GM12864 (cell line): ENCODE data around the gene DYNC1I2.
"Not testable (repeated sequence)": the region's sequence is repeated elsewhere in the genome, so short reads cannot be mapped to it uniquely, and the experiment has no call there.

Experiments
- DNase-seq: peaks from one replicate; pipeline ENCODE4 v3.0.0-alpha.2; 2011; ENCODE audit warnings: low read depth
- H3K4me3 ChIP-seq: 2 replicates; pipeline ENCODE4 v1.5.1; 2011; ENCODE audit warnings: mild to moderate bottlenecking, low read depth, low read length, control low read depth
- CTCF ChIP-seq: IDR thresholded peaks from 2 replicates; pipeline ENCODE4 v1.5.1; 2011; ENCODE audit warnings: low read depth, mild to moderate bottlenecking, moderate library complexity, low read length, control low read depth, inconsistent platforms; ENCODE audit errors: missing control alignments

The DYNC1I2 gene

DNA sequence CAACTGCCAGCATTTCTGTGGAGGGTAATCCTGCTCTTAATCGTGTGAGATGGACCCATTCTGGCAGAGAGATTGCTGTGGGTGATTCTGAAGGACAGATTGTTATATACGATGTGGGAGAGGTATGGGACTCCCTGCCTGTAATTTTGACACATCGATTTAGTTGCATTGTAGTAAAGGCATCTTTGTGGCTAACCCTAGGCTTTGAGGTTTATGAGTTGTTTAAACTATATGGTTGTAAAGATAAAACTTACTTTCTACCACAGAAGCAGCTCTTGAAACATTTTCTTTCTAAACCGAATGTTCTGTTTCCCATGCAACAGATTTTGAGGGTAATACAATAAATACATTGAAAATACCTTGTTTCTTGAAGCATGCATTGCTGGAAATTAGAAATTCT is 58.5 kb downstream of the DYNC1I2 start:
- no peak for DNase-seq
- no peak for TF ChIP-seq CTCF

GRCh38 chr2:171747371-171747770 is 60.1 kb downstream of the DYNC1I2 start:
- no peak for TF ChIP-seq CTCF
- no peak overlapping the region for H3K4me3 ChIP-seq
- DNase-seq, result no peak

More for the DNA sequence above, 58.5 kb downstream of the DYNC1I2 start:
- H3K4me3 ChIP-seq, result no peak overlapping the region

GRCh38 chr2:171754254-171754939 is 67.1 kb downstream of the DYNC1I2 start:
- no peak for DNase-seq

GRCh38 chr2:171758762-171759161 is 71.5 kb downstream of the DYNC1I2 start:
- H3K4me3 ChIP-seq, DNase-seq: not testable (repeated sequence)

More at GRCh38 chr2:171754254-171754939, 67.1 kb downstream of the DYNC1I2 start:
- no peak for TF ChIP-seq CTCF
- no peak overlapping the region for H3K4me3 ChIP-seq

DNA sequence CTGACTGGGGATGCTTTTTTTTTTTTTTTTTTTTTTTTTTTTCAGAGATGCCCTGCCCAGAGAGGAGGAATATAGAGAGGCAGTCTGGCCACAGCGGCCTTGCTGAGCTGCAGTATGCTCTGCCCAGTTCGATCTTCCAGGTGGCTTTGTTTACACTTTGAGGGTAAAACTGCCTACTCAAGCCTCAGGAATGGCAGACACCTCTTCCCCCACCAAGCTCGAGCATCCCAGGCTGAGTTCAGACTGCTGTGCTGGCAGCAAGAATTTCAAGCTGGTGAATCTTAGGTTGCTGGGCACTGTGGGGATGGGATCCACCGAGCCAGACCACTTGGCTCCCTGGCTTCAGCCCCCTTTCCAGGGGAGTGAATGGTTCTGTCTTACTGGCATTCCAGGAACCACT is 73.9 kb downstream of the DYNC1I2 start:
- H3K4me3 ChIP-seq, DNase-seq: not testable (repeated sequence)

DNA sequence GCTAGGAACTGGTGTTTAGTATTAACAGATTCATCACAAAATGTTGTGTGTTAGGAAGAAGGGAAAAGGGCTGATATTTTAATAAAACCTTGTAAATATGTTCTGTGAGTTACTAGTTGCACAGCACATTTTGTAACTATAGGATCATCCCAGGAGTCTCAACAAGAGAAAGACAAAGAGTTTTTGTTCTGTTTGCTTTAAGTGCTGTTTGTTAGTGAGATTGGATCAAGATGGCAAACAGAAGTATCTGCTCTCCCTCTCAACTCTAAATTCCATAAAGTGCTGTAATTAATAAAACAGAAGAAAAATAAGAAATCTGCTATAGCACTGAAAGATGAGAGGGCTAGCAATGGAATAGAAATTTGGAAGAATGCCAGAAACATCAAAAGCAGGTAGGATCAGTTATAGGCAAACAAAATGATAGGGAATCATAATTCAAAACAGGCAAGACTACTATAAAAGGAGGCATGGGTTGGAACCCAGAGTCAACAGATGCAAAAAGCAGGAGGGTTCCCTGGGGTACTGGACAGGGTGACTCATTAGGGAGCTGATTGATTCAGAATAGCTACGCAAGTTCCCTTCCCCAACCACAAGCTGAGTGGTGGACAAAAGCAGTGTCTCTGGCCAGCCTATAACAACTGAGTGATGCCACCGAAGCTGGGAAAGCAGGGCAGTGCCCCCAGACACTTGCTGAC is 75.8 kb downstream of the DYNC1I2 start:
- no peak for DNase-seq
- TF ChIP-seq CTCF, result no peak
- H3K4me3 ChIP-seq, result no peak overlapping the region

GRCh38 chr2:171763602-171764001 is 76.3 kb downstream of the DYNC1I2 start:
- no peak for DNase-seq
- no peak for TF ChIP-seq CTCF
- H3K4me3 ChIP-seq, result no peak overlapping the region

DNA sequence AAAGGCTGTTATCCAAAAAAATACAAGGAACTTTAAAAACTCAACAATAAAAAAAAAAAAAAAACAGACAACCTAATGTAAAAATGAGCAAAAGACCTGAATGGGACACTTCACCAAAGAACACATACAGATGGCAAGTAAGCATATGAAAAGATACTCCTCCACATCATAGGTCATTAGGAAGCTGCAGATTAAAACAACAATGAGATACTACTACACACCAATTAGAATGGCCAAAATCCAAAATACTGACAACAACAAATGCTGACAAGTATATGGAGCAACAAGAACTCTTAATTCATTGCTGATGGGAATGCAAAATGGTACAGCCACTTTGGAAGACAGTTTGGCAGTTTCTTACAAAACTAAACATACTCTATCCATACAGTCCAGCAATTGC is 84.2 kb downstream of the DYNC1I2 start:
- no peak overlapping the region for H3K4me3 ChIP-seq
- DNase-seq, result no peak
- TF ChIP-seq CTCF, result no peak
